Activated B cell treated with CpG ODN at 0.5 μM for 24 hours (primary cell): ENCODE measurements around the gene LRRC58. TPM values are rescaled to one million over a fixed set of nuclear protein-coding genes. Genes with fewer than 3 reads are reported as not detected.

Experiments used
- ATAC-seq: fragments of 200-7000 bp; cut with Tn5 transposase; one replicate; pipeline ENCODE4 v1.10.0; 2021; ENCODE audit warnings: low read depth, mild to moderate bottlenecking, moderate library complexity
- CTCF ChIA-PET: fragments of 350-600 bp; sonication (Branson Sonifier 250); formaldehyde crosslinking; loops from one replicate; lab custom pipeline; 2021; ENCODE audit warnings: antibody characterized with exemption; lab: Charles Lee
- POLR2A ChIA-PET: fragments of 350-600 bp; sonication (Branson Sonifier 250); formaldehyde crosslinking; loops from one replicate; lab custom pipeline; 2021; ENCODE audit warnings: antibody characterized with exemption; lab: Charles Lee
- DNase-seq: peaks from one replicate; pipeline ENCODE4 v3.0.0; 2022
- H3K27ac Mint-ChIP-seq: one replicate; pipeline ENCODE4 v1.8.0; 2020; ENCODE audit warnings: mixed read lengths
- H3K27me3 Mint-ChIP-seq: one replicate; pipeline ENCODE4 v1.8.0; 2021; ENCODE audit warnings: mixed read lengths
- H3K36me3 Mint-ChIP-seq: one replicate; pipeline ENCODE4 v1.8.0; 2021; ENCODE audit warnings: low read depth, mixed read lengths
- H3K4me1 Mint-ChIP-seq: one replicate; pipeline ENCODE4 v1.8.0; 2021; ENCODE audit warnings: mixed read lengths
- H3K4me3 Mint-ChIP-seq: one replicate; pipeline ENCODE4 v1.8.0; 2020; ENCODE audit warnings: mild to moderate bottlenecking, mixed read lengths
- H3K9me3 Mint-ChIP-seq: one replicate; pipeline ENCODE4 v1.8.0; 2020; ENCODE audit warnings: mixed read lengths
- intact Hi-C: fragments of 100-400 bp; cut with micrococcal nuclease; formaldehyde crosslinking; loops from one replicate; pipeline ENCODE4 v1.15.1; 2024
- total RNA-seq: library from RNA; stranded (reverse); gene quantifications from 2 replicates; pipeline ENCODE4 v1.2.3, GENCODE V29; 2022
- TF ChIP-seq, protein P1 (sequence below): fragments of 200-600 bp; IDR thresholded peaks from one replicate; pipeline ENCODE4 v1.8.0; 2022; ENCODE audit warnings: antibody characterized with exemption, mild to moderate bottlenecking

LRRC58 gene
- total RNA-seq, 1 donor from 2014 or later = 18.3 TPM

DNA sequence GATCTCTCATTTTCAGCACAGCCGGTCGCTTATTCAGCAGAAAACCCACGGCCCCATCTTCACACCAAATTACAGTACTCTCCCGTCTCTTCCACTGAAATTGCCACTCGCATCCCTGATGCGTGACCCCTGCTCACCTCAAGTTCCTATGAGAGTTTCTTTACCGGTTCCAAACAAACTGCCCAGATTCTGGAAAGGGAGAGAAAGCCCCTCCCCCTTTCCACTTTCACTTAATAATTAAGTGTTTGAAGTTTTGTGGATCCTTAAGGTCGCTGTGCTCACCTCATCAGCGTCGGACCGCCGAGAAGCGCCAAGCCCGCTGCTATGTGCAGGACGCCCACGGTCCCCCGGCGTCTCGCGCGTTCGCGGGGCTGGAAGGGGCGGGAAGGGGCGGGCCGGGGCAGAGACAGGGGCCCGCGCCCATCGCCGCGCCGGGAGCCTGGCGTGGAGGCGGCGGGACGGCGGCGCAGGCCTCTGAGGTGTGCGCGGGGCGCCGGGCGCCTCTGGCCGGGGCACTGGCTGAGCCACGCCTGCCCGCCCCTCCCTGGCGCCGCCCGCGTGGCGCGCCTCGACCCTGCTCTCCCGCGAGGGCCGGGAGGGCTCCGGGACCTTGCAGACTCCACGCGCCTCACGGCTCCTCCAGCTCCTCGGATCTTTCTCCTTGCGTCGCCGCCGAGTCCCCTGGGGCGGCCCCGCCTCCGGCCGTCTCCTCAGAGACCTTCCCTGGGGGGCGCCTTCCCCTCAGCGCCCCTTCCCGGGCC is 64.2 kb downstream of the LRRC58 start, which contains the start of gene GPR156:
GPR156 (minus strand) TSS at position 476 of the 761 bp plus-strand sequence. CDS start 41,124 bp downstream, outside the sequence.
- DNase-seq (no peak), ATAC-seq (peak; percentile 14)
- peaks cover 4% of the 10 kb centered on the region for H3K4me1 Mint-ChIP-seq
- TF ChIP-seq, protein P1, sequence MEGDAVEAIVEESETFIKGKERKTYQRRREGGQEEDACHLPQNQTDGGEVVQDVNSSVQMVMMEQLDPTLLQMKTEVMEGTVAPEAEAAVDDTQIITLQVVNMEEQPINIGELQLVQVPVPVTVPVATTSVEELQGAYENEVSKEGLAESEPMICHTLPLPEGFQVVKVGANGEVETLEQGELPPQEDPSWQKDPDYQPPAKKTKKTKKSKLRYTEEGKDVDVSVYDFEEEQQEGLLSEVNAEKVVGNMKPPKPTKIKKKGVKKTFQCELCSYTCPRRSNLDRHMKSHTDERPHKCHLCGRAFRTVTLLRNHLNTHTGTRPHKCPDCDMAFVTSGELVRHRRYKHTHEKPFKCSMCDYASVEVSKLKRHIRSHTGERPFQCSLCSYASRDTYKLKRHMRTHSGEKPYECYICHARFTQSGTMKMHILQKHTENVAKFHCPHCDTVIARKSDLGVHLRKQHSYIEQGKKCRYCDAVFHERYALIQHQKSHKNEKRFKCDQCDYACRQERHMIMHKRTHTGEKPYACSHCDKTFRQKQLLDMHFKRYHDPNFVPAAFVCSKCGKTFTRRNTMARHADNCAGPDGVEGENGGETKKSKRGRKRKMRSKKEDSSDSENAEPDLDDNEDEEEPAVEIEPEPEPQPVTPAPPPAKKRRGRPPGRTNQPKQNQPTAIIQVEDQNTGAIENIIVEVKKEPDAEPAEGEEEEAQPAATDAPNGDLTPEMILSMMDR = no peak
- H3K4me3 Mint-ChIP-seq = peak within 1 kb of the TSS; percentile 25
- no peaks in the 10 kb centered on the region for H3K9me3 Mint-ChIP-seq
- no peak within 1 kb of the TSS for H3K27ac Mint-ChIP-seq
- peaks cover 45% of the 10 kb centered on the region for H3K27me3 Mint-ChIP-seq
- intact Hi-C loops = no loop called here
- ChIA-PET POLR2A (no interaction called here), CTCF (no interaction called here)
- no peaks in the 10 kb centered on the region for H3K36me3 Mint-ChIP-seq

DNA sequence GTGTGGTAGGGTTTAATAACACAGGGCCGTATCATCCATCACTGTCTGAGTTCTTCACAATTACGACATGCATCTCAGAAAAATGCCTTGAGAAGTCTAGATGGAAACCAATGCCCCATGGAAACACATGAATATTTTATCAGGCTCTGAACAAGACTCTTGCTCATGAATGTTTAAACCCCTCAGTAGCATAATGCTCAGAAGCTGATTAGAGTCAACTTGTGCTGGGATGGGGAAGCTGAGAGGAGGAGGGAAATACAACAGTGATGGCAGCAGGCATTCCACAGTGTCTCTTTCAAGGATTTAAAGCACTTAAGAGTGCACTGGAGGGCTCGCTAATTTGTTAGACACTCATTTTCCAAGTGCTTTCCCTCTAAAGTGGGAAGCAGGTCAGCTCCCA is 67.9 kb downstream of the LRRC58 start:
- DNase-seq = no peak
- no peaks in the 10 kb centered on the region for H3K9me3 Mint-ChIP-seq
- intact Hi-C loops = no loop called here

DNA sequence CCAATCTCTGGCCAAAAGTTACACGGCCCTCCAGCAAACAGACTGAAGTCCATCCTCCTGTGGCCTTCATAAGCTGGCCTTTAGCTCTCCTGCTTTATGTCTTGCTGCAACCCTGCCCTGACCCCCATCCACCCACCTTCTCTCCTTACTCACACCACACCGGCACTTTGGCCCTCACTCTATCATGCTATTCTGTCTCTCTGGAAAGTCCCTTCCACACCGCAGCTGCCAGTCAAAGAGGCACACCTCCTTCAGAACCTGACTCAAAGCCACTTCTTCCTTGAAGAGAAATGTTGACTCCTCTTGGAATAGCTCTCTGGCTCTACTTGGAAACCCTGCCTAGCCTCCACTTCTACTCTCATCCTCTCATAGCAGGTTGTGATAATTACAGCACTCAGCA is 68.6 kb downstream of the LRRC58 start:
- ATAC-seq (no peak), DNase-seq (no peak)
- H3K36me3 Mint-ChIP-seq = no peaks in the 10 kb centered on the region
- intact Hi-C loops = no loop called here
- peaks cover 33% of the 10 kb centered on the region for H3K27me3 Mint-ChIP-seq
- POLR2A ChIA-PET = no interaction called here
- TF ChIP-seq, protein P1 = no peak
- H3K27ac Mint-ChIP-seq = no peak overlapping the region
- H3K4me1 Mint-ChIP-seq = peaks cover 4% of the 10 kb centered on the region
- no peaks in the 10 kb centered on the region for H3K9me3 Mint-ChIP-seq
- CTCF ChIA-PET = no interaction called here
- H3K4me3 Mint-ChIP-seq = no peak overlapping the region

More for the DNA sequence above, 67.9 kb downstream of the LRRC58 start:
- TF ChIP-seq, protein P1 = no peak
- no peak for ATAC-seq
- Mint-ChIP-seq H3K27ac (no peak overlapping the region), H3K4me1 (peaks cover 4% of the 10 kb centered on the region), H3K27me3 (peaks cover 39% of the 10 kb centered on the region), H3K4me3 (no peak overlapping the region), H3K36me3 (no peaks in the 10 kb centered on the region)
- CTCF ChIA-PET = no interaction called here
- POLR2A ChIA-PET = no interaction called here

DNA sequence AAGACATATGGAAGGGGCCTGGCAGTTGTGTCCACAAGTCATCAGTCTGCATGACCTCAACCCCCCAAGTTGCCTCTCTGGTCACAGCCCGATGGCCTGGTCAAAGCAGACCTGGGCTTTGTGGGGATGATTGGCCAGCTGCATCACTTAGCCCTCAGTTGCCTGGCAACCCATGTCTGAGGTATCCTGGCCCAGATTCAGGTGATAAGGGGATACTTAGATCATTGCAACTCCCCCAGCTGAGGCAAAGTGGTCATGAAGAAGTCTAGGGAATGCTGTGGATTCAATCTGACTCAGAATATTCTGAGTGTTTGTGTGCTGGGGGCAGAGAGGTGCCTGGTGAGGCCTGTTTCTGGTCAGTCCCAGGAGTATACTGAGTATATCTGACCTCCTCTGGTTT is 69.1 kb downstream of the LRRC58 start:
- no peak overlapping the region for H3K4me3 Mint-ChIP-seq
- intact Hi-C loops = no loop called here
- no peaks in the 10 kb centered on the region for H3K36me3 Mint-ChIP-seq

DNA sequence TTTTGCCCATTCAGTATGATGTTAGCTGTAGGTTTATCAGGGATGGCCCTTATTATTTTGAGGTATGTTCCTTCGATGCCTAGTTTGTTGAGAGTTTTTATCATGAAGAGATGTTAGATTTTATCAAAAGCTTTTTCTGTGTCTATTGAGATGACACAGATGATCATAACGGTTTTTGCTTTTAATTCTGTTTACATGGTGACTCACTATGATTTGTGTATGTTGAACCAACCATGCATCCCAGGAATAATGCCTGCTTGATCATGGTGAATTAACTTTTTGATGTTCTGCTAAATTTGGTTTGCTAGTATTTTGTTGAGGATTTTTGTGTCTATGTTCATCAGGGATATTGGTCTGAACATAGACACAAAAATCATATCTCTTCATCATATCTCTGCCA is 72.4 kb downstream of the LRRC58 start:
- Mint-ChIP-seq H3K9me3 (no peaks in the 10 kb centered on the region), H3K36me3 (no peaks in the 10 kb centered on the region), H3K27ac (no peak overlapping the region), H3K27me3 (peaks cover 18% of the 10 kb centered on the region), H3K4me1 (no peaks in the 10 kb centered on the region), H3K4me3 (no peak overlapping the region)
- TF ChIP-seq, protein P1 = no peak
- DNase-seq = no peak
- no peak for ATAC-seq
- ChIA-PET POLR2A (no interaction called here), CTCF (no interaction called here)
- intact Hi-C loops = no loop called here

More for the DNA sequence above, 69.1 kb downstream of the LRRC58 start:
- H3K9me3 Mint-ChIP-seq = no peaks in the 10 kb centered on the region
- DNase-seq (no peak), ATAC-seq (no peak)
- H3K4me1 Mint-ChIP-seq = peaks cover 4% of the 10 kb centered on the region
- POLR2A ChIA-PET = no interaction called here
- peaks cover 31% of the 10 kb centered on the region for H3K27me3 Mint-ChIP-seq
- no peak overlapping the region for H3K27ac Mint-ChIP-seq
- CTCF ChIA-PET = no interaction called here
- TF ChIP-seq, protein P1 = no peak
